ENCODE data around the gene PCNX3. TPM values are rescaled to one million over a fixed set of nuclear protein-coding genes. Genes with fewer than 3 reads are reported as not detected.

The PCNX3 gene
- total RNA-seq, 1 donor: 27.9 TPM

- Histone ChIP-seq H3K36me3 (ENCODE audit: insufficient read depth, low read length) (peaks cover 37% of the 10 kb centered on the region), H3K79me2 (ENCODE audit: insufficient read depth, low read length) (peaks cover 89% of the 10 kb centered on the region), H3K27ac (ENCODE audit: low read depth, low read length) (peak overlapping the region; percentile 63), H4K20me1 (ENCODE audit: insufficient read depth, low read length) (peaks cover 41% of the 10 kb centered on the region), H3K4me2 (ENCODE audit: insufficient read depth, low read length) (peak overlapping the region; percentile 88), H3K4me3 (ENCODE audit: insufficient read depth, low read length) (peak overlapping the region; percentile 83), H3K9me3 (ENCODE audit: low read depth, low read length) (no peaks in the 10 kb centered on the region), H2AFZ (ENCODE audit: low read length) (no peak overlapping the region), H3K27me3 (ENCODE audit: insufficient read depth, low read length) (no peaks in the 10 kb centered on the region), H3K4me1 (ENCODE audit: insufficient read depth, low read length) (peaks cover 28% of the 10 kb centered on the region)
- TF ChIP-seq, protein P1, sequence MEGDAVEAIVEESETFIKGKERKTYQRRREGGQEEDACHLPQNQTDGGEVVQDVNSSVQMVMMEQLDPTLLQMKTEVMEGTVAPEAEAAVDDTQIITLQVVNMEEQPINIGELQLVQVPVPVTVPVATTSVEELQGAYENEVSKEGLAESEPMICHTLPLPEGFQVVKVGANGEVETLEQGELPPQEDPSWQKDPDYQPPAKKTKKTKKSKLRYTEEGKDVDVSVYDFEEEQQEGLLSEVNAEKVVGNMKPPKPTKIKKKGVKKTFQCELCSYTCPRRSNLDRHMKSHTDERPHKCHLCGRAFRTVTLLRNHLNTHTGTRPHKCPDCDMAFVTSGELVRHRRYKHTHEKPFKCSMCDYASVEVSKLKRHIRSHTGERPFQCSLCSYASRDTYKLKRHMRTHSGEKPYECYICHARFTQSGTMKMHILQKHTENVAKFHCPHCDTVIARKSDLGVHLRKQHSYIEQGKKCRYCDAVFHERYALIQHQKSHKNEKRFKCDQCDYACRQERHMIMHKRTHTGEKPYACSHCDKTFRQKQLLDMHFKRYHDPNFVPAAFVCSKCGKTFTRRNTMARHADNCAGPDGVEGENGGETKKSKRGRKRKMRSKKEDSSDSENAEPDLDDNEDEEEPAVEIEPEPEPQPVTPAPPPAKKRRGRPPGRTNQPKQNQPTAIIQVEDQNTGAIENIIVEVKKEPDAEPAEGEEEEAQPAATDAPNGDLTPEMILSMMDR (IDR thresholded peaks at IDR 0.05; ENCODE audit: extremely low read depth, low read depth, low read length): no peak
- DNase-seq (ENCODE audit: insufficient read length, low spot score, missing footprints): peak; percentile 97
Observed at GRCh38 chr11:65615950-65616574, 486 bp downstream of the PCNX3 start.

DNA sequence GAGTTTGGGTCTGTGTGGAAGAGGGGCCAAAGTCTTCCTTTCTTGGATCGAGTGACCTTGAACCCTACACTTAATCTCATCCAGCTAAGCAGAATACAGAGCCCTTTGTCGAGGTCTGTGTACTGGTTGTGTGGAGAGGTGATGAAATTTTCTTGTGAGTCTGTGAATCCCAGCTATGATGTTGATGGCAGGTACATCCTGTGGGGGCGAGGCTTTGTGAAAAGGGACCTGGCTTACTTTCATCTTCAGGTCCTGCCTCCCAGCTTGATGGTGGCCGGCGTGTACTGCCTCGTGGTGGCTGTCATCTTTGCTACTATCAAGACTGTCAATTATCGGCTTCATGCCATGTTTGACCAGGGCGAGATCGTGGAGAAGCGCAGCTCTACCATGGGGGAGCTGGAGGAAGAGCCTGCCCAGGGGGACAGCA lies 1.0 kb downstream of the PCNX3 start:
- TF ChIP-seq, protein P1 (IDR thresholded peaks at IDR 0.05; ENCODE audit: extremely low read depth, low read depth, low read length): no peak
- peak overlapping the region; percentile 88 for H3K4me2 ChIP-seq (ENCODE audit: insufficient read depth, low read length)
- peaks cover 27% of the 10 kb centered on the region for H3K4me1 ChIP-seq (ENCODE audit: insufficient read depth, low read length)
- no peaks in the 10 kb centered on the region for H3K27me3 ChIP-seq (ENCODE audit: insufficient read depth, low read length)
- H3K36me3 ChIP-seq (ENCODE audit: insufficient read depth, low read length): peaks cover 42% of the 10 kb centered on the region
- peaks cover 41% of the 10 kb centered on the region for H4K20me1 ChIP-seq (ENCODE audit: insufficient read depth, low read length)
- no peaks in the 10 kb centered on the region for H3K9me3 ChIP-seq (ENCODE audit: low read depth, low read length)
- peak overlapping the region; percentile 83 for H3K4me3 ChIP-seq (ENCODE audit: insufficient read depth, low read length)
- peak overlapping the region; percentile 7 for H3K27ac ChIP-seq (ENCODE audit: low read depth, low read length)
- H3K79me2 ChIP-seq (ENCODE audit: insufficient read depth, low read length): peaks cover 83% of the 10 kb centered on the region
- H2AFZ ChIP-seq (ENCODE audit: low read length): no peak overlapping the region
- DNase-seq (ENCODE audit: insufficient read length, low spot score, missing footprints): no peak

GRCh38 chr11:65617136-65617850 lies 1.7 kb downstream of the PCNX3 start:
- TF ChIP-seq, protein P1 (IDR thresholded peaks at IDR 0.05; ENCODE audit: extremely low read depth, low read depth, low read length): no peak
- no peak overlapping the region for H2AFZ ChIP-seq (ENCODE audit: low read length)
- no peak for DNase-seq (ENCODE audit: insufficient read length, low spot score, missing footprints)
- H3K4me1 ChIP-seq (ENCODE audit: insufficient read depth, low read length): peaks cover 20% of the 10 kb centered on the region
- H4K20me1 ChIP-seq (ENCODE audit: insufficient read depth, low read length): peaks cover 38% of the 10 kb centered on the region
- H3K79me2 ChIP-seq (ENCODE audit: insufficient read depth, low read length): peaks cover 76% of the 10 kb centered on the region
- H3K27me3 ChIP-seq (ENCODE audit: insufficient read depth, low read length): no peaks in the 10 kb centered on the region
- peak overlapping the region; percentile 88 for H3K4me2 ChIP-seq (ENCODE audit: insufficient read depth, low read length)
- peak overlapping the region; percentile 83 for H3K4me3 ChIP-seq (ENCODE audit: insufficient read depth, low read length)
- H3K9me3 ChIP-seq (ENCODE audit: low read depth, low read length): no peaks in the 10 kb centered on the region
- H3K36me3 ChIP-seq (ENCODE audit: insufficient read depth, low read length): peaks cover 49% of the 10 kb centered on the region
- peak overlapping the region; percentile 7 for H3K27ac ChIP-seq (ENCODE audit: low read depth, low read length)
